ENCODE measurements around the gene PKP4.
"Not testable (repeated sequence)": the region's sequence is repeated elsewhere in the genome, so short reads cannot be mapped to it uniquely, and the experiment has no call there.

PKP4 gene, protein sequence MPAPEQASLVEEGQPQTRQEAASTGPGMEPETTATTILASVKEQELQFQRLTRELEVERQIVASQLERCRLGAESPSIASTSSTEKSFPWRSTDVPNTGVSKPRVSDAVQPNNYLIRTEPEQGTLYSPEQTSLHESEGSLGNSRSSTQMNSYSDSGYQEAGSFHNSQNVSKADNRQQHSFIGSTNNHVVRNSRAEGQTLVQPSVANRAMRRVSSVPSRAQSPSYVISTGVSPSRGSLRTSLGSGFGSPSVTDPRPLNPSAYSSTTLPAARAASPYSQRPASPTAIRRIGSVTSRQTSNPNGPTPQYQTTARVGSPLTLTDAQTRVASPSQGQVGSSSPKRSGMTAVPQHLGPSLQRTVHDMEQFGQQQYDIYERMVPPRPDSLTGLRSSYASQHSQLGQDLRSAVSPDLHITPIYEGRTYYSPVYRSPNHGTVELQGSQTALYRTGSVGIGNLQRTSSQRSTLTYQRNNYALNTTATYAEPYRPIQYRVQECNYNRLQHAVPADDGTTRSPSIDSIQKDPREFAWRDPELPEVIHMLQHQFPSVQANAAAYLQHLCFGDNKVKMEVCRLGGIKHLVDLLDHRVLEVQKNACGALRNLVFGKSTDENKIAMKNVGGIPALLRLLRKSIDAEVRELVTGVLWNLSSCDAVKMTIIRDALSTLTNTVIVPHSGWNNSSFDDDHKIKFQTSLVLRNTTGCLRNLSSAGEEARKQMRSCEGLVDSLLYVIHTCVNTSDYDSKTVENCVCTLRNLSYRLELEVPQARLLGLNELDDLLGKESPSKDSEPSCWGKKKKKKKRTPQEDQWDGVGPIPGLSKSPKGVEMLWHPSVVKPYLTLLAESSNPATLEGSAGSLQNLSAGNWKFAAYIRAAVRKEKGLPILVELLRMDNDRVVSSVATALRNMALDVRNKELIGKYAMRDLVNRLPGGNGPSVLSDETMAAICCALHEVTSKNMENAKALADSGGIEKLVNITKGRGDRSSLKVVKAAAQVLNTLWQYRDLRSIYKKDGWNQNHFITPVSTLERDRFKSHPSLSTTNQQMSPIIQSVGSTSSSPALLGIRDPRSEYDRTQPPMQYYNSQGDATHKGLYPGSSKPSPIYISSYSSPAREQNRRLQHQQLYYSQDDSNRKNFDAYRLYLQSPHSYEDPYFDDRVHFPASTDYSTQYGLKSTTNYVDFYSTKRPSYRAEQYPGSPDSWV

DNA sequence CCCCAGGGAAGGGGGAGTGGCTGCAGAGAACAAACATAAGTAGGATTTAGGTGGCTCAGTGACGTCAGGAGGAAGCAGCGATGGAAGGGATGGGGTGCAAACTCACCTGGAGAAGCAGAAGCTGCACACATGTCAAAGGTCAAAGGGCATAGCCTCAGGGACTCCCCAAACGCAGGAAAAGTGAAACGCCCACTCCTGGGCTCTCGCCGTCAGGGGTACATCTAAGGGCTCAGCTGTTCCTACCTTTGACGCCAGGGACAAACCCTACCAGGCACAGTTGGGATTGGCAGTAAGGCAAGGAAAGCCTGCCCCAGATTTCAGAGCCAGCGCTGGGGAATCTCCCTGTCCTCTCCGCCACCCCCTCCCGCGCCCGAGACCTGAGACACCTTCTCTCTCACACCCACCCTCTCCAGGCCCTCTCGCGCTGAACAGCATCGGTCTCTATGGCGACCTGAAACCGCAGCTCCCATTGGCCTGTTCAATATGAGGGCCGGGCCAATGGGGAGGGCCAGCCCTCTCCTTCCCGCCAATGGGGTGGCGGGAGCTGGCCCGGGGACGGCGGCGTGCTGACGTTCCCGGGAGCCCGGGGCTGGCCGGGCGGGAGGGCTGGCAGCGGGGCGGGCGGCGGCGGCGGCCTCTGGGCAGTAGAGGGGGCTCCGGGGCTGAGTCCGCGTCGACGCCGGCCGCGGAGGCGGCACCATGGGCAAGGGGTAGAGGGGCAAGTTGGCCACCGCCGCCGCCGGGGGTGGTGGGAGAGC lies at the start of gene PKP4, which contains the start of gene CCDC148:
Gene PKP4 (plus strand): TSS at position 644 of the 758 bp plus-strand sequence. CDS start 76,233 bp downstream, outside the sequence.
Gene CCDC148 (minus strand): TSS at position 445 of the 758 bp plus-strand sequence. CDS start 314 bp downstream, at position 131.
- DNase-seq (ENCODE audit: low read depth) = peak; percentile 94

DNA sequence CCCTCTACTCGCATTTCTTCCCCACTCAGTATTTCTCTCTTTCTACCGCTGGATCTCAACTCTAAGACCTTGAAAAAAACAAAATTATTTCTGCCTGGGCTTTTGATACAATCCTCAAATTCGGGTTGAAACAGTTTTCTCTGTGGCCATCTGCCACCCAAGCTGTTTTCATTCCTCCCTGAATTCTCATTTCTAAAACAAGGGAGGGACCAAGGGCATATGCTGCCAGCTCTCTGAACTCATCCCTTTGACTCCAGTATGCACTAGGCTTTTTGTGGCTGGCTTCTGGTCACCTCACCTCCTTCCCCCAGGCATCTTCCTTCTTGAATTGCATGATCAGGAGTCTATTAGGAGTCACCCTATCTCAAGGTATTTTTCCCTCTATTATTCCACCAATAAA lies 49.7 kb upstream of the PKP4 start:
- no peak for DNase-seq (ENCODE audit: low read depth)

DNA sequence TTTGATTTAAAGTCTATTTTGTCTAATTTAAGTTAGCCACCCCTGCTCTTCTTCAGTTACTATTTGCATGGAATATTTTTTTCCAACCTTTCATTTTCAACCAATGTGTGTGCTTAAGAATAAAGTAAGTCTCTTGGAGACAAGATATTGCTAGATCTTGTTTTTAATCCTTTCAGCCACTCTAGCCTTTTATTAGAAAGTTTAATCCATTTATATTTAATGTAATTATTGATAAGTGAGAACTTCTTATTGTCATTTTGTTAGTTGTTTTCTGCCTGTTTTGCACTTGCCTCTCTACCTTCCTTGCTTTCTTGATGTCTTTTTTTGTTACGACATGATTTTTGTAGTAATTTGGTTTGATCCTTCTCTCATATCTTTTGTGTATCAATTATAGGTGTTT lies 46.6 kb upstream of the PKP4 start:
- no peak for DNase-seq (ENCODE audit: low read depth)

DNA sequence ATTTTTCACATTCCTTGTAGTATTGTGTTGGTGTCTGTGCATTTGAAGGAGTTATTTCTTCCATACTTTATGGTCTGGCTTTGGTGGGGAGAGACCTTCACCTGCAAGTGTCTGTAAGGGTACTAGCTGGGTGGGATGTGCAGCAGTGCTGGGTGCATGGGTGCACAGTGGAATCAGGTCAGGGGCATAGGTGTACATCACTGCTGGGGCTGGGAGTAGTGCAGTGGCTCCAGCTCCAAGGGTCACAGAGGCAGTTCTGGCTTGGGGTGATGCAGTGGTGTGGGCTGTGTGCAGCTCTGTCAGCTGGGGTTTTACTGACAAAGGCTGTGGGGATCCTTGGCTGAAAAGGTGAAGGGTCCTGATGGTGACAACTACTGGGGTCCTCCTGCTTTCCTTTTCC lies 45.0 kb upstream of the PKP4 start:
- DNase-seq (ENCODE audit: low read depth) = no peak

DNA sequence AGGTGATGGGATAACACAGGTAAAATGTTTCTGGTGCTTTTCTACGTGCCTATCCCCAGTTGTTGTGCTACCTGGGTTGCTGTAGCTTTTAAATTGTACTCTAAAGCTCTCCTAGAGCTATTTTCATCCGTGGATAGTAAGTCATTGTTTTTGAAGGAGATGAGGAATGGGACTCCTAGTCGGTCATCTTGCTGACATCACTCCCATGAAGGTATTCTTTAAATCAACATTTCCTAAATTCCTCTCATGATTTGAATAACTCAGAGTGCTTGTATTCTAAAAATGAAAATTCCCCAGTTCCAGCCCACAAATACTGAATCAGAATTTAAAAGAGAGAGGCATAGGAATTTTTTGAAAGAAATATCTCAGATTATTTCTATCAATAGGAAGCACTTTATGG lies 44.5 kb upstream of the PKP4 start:
- peak; percentile 85 for DNase-seq (ENCODE audit: low read depth)

DNA sequence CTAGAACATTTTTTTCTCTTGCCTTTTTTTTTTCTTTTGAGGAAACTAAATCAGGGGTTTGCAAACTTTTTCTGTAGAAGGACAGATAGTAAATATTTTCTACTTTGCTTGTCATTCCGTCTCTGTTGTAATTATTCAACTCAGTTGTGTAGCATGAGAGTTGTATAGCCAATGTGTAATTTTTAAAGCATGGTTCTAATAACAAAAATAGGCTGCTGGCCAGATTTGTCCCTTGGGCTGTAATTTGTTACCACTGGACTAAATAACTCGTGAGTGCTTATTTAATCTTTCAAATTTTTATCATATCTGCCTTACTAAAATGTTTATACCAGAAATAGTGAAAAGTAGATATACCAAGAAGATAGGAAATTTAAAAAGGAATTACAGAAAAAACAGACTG lies 43.2 kb upstream of the PKP4 start:
- DNase-seq (ENCODE audit: low read depth) = peak; percentile 52

DNA sequence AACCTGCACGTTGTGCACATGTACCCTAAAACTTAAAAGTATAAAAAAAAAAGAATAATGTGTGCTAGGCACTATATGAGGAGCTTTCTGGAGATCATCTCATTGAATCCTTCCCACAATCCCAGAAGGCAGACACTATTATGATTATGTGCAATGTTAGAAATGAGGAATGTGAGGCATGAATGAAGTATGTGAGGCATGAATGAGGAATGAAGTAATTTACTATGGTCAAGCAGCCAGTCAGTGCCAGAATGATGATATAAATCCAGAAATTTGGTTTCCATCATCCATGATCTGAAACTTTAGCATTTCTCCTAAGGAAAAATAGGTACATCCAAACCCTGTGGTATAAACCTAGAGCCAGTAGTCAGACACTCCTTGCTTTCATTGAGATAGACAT lies 42.2 kb upstream of the PKP4 start:
- DNase-seq (ENCODE audit: low read depth) = peak; percentile 86

DNA sequence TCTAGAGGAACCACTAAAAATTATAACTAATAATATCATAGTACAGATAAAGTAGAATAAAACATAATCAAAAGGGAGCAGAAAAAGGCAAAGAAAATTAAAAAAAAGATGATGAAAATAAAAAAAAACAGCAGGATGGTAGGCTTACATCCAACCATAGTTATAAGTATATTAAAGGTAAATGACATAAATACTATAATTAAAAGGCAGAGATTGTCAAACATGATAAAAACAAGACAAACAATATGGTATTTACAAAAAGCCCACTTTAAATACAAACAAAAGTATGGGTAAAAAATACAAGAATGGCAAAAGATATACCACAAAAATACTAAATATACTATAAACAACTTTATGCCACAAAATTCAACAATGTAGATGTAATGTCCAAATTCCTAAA lies 24.6 kb upstream of the PKP4 start:
- DNase-seq (ENCODE audit: low read depth) = no peak

DNA sequence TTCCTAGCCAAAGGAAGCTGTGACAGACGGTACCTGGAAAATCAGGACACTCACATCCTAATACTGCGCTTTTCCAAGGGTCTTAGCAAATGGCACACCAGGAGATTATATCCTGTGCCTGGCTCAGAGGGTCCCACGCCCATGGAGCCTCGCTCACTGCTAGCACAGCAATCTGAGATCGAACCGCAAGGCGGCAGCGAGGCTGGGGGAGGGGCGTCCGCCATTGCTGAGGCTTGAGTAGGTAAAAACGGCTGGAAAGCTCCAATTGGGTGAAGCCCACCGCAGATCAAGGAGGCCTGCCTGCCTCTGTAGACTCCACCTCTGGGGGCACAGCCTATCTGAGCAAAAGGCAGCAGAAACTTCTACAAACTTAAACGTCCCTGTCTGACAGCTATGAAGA lies 23.0 kb upstream of the PKP4 start:
- DNase-seq (ENCODE audit: low read depth) = not testable (repeated sequence)

DNA sequence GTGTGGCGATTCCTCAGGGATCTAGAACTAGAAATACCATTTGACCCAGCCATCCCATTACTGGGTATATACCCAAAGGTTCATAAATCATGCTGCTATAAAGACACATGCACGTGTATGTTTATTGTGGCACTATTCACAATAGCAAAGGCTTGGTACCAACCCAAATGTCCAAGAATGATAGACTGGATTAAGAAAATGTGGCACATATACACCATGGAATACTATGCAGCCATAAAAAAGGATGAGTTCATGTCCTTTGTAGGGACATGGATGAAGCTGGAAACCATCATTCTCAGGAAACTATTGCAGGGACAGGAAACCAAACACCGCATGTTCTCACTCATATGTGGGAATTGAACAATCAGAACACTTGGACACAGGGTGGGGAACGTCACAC lies 17.7 kb upstream of the PKP4 start:
- not testable (repeated sequence) for DNase-seq (ENCODE audit: low read depth)

DNA sequence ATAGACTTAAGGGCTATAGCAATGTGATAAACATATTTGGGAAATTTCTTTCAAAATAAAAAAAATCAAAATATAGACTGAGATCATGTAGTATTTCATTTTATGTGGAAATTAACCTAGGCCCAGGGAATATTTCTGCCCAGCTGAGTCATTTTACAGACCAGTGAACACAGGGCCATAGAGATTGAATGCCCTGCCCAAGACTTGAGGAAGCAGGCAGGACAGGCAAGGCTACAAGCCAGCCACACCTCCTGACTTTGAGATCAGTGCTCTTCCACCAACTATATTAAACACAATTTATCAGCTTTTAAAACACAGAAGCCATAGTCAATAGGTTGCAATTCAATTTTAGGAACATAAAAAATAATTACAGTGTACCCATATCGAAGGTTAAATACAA lies 13.1 kb upstream of the PKP4 start:
- no peak for DNase-seq (ENCODE audit: low read depth)

DNA sequence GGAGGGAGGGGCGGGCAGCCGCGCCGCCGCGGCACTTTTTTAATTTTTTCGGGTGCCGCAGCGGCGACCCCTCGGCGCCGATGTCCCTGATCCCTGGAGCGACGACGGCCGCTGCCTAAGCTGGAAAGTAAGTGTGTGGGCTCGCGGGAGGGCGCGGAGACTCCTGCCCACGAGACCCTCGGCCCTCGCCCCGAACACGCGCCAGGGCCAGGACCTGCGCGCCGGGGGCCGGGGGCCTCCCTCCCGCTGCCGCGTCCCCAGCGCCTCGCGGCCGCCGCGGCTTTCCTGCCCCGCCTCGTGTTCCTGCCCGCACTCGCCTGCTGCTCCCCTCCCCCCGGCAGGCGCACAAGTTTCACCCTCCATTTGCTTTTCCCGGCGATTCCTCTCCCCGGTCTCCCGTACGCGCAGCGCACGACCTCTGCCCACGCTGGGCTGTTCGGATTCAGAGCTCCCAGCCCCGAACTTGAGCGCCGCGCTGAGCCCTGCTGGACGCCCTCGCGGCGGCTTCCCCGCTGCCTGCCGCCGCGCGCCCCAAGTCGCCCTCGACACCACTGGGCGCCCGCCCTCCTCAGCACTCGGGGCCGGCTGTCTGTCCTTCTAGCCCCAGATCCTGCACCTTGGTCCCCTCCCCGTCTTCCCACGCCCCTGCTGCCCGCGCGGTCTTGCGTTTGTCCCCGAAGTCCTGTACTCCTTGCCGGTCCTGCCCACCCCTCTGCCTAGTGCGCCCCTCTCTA lies 507 bp downstream of the PKP4 start:
- DNase-seq (ENCODE audit: low read depth) = peak; percentile 74

DNA sequence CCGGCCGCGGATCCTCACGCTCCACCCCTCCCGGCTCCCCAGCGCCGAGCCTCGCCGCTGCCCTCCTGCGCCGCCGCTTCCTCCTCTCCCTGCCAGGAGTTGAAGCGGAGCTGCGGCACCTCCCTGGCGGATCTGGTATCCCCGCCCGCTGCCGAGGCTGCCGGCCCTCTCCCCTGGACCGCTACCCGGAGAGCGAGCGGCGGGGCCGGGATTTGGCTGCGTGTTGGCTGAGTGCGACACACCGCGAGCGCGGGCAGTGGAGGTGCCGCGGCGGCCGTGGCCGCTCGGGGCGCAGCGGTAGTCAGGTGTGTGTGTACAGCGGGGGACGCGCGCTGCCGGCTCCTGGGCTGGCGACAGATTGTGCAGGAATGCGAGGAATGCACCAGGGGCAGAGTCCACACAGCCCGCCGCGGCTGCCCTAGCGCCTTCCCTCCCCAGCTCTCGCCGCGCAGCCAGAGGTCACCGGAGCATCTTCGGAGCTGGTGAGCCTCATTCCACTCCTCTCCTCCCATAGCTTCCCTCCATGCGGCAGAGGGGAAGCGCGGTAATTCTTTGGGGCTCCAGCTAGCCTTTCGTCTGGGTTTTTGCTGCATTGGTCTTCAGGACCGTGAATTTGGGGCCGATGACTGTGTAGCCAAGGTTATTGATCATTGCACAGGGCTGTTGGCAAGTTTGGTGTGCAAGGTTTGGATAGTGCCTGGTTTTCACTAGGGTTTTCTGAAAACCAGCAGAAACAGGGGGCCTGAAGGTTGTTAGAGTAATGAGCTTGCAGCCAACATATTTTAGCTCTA lies 1.3 kb downstream of the PKP4 start:
- DNase-seq (ENCODE audit: low read depth) = peak; percentile 78

DNA sequence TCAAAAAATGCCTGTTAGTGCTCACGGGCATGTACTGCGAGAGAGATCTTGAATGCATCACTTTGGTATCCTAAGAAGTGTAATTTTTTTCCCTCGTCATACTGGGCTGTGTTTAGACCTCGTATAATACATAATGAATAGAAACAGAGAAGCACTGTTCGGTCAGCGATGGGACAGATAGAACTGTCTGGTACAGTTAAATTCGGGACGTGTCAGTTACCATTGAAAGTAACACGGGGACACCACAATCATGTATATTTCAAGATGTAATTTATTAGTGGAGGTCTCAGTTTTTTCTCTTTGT lies 1.8 kb downstream of the PKP4 start:
- peak; percentile 41 for DNase-seq (ENCODE audit: low read depth)

DNA sequence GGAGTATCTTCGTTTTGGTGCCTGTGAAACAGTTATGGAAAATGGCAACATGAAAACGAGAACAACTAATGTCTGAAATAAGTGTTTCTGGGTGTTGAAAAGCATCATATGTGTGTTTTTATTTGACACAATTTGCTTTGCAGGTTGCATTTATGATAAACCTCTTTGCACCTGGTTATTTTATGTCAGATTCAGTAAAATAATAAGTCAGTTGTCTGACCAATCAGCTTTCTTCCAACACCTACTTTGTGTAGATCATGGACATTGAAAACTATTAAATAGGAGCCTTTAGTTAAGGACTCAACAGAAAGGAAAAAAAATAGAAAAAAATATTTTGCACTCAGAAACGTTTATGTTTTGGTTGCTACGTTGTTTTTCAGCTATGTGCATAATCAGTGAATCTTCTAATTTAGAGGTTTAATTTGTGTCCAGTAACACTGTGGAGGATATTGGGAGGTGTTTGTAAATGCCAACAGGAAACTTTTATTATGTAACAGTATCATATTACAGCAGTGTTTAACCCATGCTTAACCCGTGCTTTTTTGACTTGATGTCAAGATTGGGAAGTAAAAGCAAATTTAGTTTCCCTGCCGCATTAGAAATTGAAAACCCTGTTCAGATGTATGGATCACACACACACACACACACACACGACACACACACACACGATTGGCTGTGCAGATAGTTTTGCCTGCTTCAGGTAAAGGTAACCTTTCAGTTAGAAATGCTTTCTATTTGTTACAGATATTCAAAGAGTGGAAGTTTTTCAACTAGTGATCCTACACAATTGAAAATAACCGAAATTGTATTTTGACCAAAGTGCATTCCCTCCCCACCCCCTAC lies 2.6 kb downstream of the PKP4 start:
- no peak for DNase-seq (ENCODE audit: low read depth)

DNA sequence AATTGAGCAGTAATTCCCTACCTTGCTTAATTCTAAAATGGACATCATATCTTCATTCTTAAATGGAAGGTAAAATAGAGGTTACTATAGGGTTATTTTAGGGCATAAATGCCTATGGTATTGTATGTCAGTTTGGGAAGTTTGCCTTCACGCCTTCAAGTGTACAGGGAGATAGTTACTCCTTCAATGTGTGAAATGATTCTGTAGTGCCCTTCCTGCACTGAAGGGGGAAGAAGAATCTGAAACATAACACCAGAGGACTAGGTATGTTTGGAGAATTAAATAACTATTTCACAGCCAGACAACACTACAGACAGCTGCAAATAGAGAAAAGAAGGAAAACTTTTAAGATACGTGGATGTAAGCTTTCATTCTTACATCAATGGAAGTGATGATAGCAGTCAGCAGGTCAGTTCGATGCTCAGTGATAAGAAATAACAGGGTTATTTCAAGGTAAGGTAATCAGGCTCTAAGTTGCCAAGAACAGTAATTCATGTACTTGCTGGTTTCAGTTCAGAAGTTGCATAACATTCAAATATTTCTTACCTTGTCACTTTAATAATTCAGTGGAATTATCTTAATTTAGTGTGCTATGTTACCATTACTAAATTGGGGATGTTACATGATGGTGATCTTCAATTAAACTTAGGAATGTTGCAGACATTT lies 4.0 kb downstream of the PKP4 start:
- DNase-seq (ENCODE audit: low read depth) = peak; percentile 25

DNA sequence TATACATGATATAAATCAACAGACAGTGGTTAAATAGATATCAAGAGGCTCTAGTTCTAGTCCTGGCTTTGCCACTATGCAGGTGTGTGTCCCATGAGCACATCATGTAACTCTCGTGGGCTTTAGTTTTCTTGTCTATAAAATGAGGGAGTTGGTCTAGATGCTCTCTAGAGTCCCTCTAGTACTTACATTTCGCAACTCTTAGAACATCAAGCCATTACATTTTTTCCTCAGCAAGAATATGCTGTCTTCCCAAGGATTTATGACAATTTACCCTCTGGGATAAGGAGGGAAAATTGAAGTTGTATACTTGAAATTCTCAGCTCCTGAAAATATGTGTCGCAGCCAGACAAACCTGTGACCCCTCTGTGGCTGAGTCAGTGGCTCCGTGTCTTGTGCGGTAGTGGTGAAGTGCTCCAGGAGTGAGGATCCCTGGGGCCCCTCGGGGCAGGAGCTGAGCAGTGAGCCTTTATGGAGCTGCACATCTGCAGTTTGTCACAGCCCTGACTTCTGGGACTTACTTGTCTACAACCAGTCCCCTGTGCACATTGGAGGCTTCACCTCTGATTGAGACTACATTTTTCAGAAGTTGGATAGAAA lies 6.8 kb downstream of the PKP4 start:
- peak; percentile 39 for DNase-seq (ENCODE audit: low read depth)
